ENCODE measurements around the gene SP140L. TPM values are rescaled to one million over a fixed set of nuclear protein-coding genes. Genes with fewer than 3 reads are reported as not detected.

The SP140L gene
- total and polyA plus RNA-seq, 10 of the 15 experiments (the other 5 are each of a cell fraction or from before 2014, with no cell fraction given), result 4.7 to 28.6 (median 15.0) TPM

- Histone ChIP-seq H3K4me1 (ENCODE audit: control insufficient read depth, insufficient read depth, low read length) (peaks cover 35% of the 10 kb centered on the region), H4K20me1 (ENCODE audit: control insufficient read depth, insufficient read depth) (no peaks in the 10 kb centered on the region), H3K9ac (ENCODE audit: control insufficient read depth, insufficient read depth, low read length) (no peak overlapping the region), H3K27ac (ENCODE audit: control insufficient read depth, insufficient read depth) (peak overlapping the region; percentile 95), H3K4me2 (ENCODE audit: control insufficient read depth, insufficient read depth) (peak overlapping the region; percentile 59), H3K79me2 (ENCODE audit: control insufficient read depth, insufficient read depth, low read length) (peaks cover 45% of the 10 kb centered on the region), H3K9me3 (replicated peaks; ENCODE audit: control insufficient read depth, insufficient read depth, low read length) (no peaks in the 10 kb centered on the region), H3K27me3 (replicated peaks in 1 of 2; ENCODE audit: control insufficient read depth in 2 of 2, insufficient read depth in 2 of 2, low read length in 1 of 2) (no peaks in the 10 kb centered on the region), H3K36me3 (ENCODE audit: control insufficient read depth in 2 of 2, insufficient read depth in 2 of 2, low read length in 1 of 2) (no peaks in the 10 kb centered on the region), H3K4me3 (no peak overlapping the region), H2AFZ (ENCODE audit: control insufficient read depth, low read depth, low read length) (no peak overlapping the region)
- TF ChIP-seq BCLAF1 (IDR thresholded peaks at IDR 0.05) (no peak), NFYB (IDR thresholded peaks at IDR 0.05; ENCODE audit: insufficient read depth, low read depth, low read length) (no peak), NR2F1 (conservative IDR thresholded peaks at IDR 0.05) (no peak), SUPT20H (IDR thresholded peaks at IDR 0.05; ENCODE audit: borderline replicate concordance, control insufficient read depth, low read depth, low read length) (no peak), SMARCA5 (IDR thresholded peaks at IDR 0.05) (no peak), ZSCAN29 (IDR thresholded peaks at IDR 0.05) (no peak), ELK1 (IDR thresholded peaks at IDR 0.05; ENCODE audit: low read depth, low read length) (no peak), WRNIP1 (IDR thresholded peaks at IDR 0.05; ENCODE audit: borderline replicate concordance, low read depth, low read length) (no peak), HDGF (IDR thresholded peaks at IDR 0.05) (no peak)
- SMC1A ChIA-PET (ENCODE audit: uncharacterized antibody, unreplicated experiment), result interaction anchor here (0.6 to 1.3 kb wide), 3 partner anchors 34 to 201 kb away, joined by 3 to 4 read pairs (median 4); no protein-coding TSS in a partner anchor
- intact Hi-C loops (cut with micrococcal nuclease; ENCODE audit: unreplicated experiment), result loop anchor here (10.0 kb wide), 1 partner anchor 300 kb away; the partner anchor contains the start of gene CAB39
- ATAC-seq (no peak), FAIRE-seq (no peak), DNase-seq (ENCODE audit: low read depth, low spot score) (no peak)
- in situ Hi-C loops (cut with MboI), result no loop called here
- 93% methylated on average over 6 of the region's 6 CpGs for WGBS (ENCODE audit: insufficient coverage, insufficient replicate concordance, low lambda C conversion rate, missing lambda C conversion rate)
- POLR2A ChIA-PET, result interaction anchor here (0.9 kb wide), 2 partner anchors 26 to 190 kb away, joined by 3 read pairs; no protein-coding TSS in a partner anchor
- CTCF ChIA-PET, result no interaction called here
- RAD21 ChIA-PET (ENCODE audit: unreplicated experiment), result no interaction called here
- no TSS peak for BruUV-seq (replicated peaks)
These were observed 87.3 kb downstream of the SP140L start for GRCh38 chr2:230414302-230414701.

Data from GM12878 (cell line).